Measurements from ENCODE around the gene TIAM2.
"Not testable (repeated sequence)": the region's sequence is repeated elsewhere in the genome, so short reads cannot be mapped to it uniquely, and the experiment has no call there.

Gene TIAM2

DNA sequence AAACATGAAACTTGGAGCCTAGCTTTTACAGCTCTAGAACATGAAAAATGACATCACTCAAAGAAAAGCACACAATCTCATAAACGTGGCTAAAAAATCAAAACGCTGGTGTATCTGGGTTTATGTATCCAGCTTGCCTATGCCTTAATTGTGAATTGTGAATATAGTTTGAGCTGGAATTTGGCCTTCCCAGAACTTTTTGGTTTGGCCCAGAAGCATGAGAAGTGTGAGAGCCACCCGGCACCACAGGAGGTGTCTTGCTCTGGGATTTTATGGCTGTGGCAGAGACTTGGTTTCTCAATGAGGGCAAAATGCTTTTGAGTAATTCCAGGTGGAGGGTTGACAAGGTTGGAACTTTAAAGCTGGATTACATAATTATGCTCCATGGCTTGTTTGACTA is 69.2 kb downstream of the TIAM2 start:
- DNase-seq, result no peak

DNA sequence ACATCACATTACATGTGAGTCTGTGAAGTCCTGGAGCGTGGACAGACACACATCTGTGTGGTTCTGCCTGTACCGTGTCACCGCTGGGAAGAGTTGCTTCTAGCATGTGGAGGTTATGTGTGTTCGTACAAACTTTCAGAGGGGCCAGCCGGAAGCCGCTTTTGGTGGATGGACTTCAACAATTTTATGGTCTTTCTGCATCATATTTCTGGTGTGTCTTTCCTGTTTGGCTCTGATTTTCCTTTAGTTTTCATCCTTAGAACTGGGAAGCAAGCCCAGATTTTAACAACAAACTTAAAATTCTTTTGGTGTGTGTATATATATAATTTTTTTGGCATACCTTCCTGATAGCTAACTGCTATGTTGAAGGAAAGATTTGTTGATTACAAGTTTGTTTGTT is 71.2 kb downstream of the TIAM2 start:
- DNase-seq, result peak; percentile 80

DNA sequence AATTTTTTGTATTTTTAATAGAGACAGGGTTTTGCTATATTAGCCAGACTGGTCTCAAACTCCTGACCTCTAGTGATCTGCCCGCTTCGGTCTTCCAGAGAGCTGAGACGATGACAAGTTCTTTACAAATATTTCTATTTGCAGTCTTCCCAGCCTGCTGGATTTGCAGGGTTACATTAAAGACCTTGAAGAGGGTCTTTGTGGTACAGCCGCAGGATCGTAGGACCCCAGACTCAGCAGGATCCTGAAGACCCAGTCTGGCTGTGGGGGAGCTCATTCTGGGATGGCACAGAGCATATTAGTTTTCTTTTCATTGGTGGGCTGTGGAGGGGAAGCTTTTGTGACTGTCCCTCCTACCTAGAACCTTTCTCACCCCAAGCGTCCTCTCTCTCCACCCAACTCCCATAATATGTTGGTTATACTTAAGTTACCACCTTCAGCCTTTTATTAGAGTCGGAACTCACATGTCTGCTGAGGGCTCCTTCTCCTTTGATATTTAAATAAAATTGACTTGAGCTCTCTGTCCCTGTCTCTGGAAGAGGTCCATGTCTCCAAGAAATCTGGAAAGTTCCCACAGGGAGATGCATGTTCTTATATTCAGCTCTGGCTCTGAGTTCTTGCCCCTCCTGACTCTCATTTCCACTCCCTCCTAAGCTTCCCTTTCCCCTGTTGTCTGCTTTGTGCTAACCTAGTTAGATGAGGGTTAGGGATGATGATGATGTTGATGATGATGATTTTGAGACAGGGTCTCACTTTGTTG is 72.0 kb downstream of the TIAM2 start:
- DNase-seq, result no peak

DNA sequence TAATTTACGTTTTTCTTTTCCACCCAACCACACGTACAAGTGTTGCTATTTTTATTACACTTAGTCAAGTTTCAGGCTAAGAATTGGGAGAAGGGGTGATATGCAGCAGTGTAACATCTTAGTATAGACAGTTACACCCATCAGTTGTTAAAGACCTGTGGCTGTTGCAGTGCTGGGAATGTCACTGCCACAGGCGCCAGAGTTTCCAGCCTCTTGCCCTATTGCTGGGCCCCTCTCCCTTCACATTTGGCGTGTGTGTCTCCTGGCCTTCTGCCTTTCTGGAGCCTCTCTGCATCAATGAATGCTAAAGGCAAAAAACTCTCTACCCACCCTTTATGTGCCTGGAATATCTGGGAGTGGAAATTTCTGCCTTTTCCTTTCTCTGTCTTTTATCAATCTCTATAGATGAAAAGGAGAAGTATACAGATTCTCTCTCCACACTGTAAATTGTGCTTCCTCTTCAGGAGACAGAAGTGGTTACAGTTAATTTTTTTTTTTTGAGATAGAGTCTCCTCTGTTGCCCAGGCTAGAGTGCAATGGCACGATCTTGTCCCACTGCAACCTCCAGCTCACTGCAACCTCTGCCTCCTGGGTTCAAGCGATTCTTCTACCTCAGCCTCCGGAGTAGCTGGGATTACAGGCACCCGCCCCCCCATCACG is 73.0 kb downstream of the TIAM2 start:
- DNase-seq, result peak; percentile 87

DNA sequence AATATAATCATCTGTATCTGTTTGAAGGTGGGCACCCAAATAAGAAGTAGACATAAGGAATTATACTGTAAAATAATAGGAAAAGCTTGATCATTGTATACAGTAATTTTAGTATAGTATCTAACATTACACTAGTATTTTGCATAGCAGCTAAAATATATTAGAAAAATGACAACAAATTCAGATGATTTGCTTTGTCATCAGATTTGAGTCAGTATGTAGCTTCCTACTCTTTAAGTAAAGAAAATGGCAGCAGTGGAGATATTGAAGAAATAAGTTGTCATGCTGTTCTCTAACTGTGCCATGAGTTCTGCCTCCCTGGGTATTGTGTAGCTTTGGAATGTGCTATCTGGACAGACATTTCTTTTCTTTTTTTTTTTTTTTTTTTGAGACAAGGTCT is 74.4 kb downstream of the TIAM2 start:
- no peak for DNase-seq

DNA sequence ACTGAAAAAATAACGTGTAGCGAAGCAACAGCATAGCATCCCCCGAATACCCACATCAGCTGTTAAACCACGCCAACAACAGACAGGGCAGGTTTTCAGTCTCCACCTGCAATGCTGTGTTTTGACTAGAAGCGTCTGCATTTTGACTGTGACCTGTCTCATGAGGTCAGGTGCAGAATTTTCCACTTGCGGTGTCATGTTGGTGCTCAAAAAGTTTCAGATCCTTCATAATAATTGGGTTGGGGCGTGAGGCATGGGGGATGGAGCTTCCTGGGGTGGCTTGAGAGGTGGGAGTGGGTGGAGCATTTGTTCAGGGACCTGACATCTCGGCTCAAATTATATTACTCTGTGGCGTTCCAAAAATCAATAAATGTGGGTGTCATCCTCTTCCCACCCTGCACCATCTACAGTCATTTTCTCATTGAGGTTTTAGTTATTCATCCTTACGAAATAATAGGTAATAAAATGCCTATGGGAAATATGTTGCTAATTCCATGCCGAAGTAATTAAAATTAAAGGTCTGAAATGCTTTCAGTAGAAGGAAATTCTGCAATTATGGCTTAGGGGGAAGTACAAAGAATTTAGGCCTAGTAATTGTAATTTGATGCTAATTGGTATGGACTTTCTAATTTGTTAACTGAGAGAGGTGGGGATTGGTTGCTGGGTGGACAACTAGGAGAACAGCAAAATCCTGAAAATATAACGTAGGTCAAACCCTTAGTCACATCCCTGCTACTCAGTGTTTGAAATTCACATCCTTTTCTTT is 81.0 kb downstream of the TIAM2 start:
- no peak for DNase-seq

DNA sequence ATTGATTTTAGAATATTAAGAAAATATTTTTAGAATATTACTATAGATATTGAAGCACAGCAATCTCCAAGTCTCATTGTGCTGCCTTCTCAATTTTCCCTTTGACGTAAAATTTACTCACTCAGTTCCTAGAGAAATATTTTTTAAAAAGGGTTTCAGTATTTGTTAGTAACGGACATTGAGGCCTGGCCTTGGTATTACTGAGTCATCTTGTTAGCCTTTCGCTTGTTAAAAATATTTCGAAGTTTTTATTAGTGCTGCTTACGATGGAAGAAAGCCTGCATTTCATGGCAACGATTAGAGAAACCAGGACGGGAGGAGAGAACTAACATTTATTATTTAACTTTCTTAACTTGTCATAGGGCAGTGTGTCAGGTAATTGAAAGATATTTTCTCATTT is 82.2 kb downstream of the TIAM2 start:
- no peak for DNase-seq

DNA sequence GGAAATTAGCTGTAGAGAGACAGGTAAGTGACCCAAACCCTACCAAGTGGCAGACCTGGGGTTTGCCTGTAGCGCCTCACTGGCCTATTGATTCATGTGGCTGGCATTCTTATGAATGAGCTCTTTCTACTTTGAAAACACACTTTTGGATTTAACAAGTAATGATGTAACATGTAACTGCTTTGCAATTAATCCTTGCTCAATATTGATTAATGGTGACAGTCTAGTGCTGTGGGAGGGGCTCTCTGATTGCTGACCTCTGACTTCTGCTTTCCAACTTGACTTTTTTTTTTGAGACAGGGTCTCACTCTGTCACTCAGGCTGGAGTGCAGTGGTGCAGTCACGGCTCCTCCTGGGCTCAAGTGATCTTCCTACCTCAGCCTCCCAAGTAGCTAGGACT is 82.7 kb downstream of the TIAM2 start:
- no peak for DNase-seq

DNA sequence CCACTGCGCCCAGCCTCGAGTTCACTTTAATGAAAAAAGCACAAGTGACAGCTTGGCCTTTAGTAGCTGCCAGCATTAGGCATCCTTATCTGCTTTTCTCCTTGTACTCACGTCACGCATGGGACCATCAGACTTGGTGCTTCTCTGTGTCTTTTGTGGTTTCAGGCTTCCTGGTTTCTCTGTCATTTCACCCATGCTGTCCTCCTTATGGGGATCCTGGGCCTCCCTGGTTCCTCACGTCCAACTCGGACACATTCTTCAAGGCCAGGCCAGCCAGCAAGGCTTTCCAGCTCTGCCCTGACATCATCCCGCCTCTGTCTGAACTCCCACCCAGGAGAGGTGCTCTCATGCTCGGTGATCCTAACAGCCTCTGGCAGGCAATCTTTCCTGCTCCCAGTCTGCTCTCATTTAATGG is 83.2 kb downstream of the TIAM2 start:
- peak; percentile 59 for DNase-seq

DNA sequence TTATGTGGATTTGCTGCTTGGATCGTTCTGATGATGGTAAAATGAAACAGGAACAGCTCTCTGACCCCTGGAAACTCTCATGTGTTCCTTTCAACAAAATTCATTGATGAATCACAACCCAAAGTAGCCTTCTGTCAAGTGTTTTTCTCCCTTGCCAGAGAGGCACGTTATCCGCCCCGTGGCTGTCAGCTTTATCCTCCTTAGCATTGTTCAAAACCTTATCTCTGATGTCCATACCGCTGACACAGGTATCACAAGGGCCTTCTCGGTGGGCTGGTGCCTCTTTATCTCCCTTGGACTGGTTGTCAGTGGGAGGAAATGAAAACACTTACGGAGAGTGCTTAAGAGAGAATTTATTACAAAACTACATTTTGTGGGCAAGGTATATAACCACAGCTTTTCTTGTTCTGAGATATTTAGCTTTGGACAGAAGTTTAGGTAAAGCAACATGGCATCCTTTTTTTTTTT is 84.9 kb downstream of the TIAM2 start:
- no peak for DNase-seq

DNA sequence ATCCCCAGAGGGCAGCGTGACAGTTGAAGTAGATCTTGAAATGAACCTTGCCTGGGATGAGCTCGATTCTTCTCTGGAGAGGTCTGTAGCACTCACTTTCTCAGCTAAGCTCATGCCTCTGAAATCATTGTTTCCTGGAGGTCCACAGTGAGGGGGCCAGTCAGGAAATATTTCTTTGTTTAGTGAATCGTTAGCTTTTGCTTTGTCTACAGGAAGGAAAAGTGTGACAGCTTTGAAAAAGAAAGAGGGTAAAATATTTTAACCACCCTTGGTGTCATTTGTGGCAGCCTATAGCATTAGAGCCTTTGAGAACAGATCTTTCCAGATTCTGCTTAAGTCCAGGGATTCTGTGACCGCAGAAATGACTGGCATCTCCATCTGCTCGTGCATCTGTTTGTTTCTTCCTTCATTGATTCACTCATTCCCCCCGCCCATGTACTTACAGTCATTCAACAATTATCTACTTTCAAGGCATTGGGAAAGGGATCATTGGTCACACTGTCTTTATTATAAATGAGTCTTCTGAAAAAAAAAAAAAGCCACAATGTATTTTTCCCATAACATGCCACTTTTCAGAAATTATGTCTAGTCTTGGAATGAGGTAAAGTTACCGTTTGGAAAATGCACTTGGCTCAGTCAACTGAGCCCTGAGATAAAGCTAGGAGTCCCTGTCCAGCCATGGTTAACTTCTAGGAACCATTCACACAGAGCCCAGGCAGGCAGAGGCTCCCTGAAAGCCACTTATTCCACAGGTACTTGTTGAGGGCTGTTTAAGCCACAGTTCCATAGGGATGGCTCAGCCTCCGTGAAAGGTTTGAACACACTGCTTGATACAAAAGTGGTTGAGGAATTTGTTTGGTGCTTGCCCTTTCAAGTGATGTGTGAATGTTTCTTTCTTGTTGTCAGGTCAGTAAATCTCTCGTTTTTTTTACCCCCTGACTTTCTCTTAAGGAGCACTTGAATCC is 86.0 kb downstream of the TIAM2 start:
- no peak for DNase-seq

DNA sequence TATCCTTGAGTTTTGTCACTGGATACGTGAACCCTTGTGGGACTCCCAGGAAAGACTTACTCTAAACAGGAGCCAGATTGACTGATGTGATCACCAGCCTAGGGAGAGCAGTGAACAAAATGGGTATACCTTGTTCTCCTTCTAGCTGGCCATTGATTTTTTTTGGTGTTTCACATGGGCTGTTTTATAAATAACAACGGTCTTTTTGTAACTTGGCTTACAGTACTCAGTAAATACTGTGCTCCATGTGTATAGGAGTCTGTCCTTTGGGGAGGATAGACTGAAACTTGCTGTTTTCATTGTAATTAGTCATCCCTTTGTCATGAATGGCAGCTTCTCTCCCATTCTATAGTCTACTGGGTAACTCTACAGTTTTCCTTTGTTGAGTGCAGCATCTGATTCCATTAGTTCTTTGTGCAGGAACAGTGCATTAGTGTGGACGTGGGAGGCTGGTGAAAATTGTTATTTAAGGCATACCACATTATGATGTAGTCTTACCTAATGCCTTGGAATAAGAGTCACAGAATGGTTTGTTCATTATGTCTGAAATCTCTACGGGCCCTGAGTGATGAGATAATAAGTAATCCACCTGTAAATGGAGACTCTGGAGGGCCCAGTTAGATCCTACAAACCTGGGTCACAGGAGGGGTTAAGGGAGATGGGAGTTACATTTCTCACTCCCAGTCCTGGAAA is 89.5 kb downstream of the TIAM2 start:
- DNase-seq, result no peak

DNA sequence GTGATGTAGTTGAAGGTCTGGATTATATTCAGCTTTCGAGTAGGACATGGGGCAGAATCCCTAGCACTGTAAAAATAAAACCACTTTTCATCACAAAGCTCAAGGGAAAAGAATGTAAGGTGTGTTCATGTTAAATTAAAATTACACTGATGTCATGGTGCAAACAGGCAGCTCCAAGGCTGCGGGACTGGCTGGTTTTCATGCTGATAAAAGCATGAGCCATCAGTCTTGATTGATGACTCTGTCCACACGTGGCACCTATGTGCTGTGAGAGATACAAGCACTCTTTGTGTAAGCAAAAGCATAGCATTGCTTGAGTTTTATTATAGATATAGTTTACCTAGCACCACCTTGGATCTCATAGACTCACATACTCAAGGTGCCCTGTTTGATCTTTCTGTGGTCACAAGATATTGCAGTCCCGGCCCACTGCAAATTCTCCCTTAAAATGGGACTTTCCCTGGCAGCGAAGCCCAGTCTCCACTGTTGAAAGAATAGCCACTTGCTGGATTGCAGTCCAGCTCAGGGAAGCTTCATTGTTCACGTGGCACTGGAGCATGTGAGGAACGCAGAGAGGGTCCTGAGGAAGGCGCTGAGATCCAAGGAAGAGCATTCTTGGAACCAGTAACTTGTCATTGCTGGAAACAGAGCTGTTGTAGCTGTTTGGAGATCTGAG is 90.6 kb downstream of the TIAM2 start:
- DNase-seq, result no peak

DNA sequence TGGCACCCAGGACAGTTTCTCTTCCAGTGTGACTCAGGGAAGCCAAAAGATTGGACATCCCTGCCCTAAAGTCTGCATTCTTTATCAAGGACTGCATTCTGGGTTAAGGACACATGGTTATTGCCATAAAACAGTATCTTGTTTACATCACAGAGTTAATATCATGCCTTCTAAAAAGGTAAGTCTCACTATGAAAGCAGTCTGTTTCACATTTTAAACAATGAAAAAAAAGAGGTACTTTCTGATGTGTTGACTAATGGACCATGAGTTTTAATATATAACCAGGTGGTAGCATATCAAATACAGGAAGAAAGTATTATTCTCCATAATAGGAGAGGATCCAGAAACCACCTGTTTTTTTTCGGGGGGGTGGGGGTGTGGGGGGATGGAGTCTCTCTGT is 93.7 kb downstream of the TIAM2 start:
- DNase-seq, result no peak

DNA sequence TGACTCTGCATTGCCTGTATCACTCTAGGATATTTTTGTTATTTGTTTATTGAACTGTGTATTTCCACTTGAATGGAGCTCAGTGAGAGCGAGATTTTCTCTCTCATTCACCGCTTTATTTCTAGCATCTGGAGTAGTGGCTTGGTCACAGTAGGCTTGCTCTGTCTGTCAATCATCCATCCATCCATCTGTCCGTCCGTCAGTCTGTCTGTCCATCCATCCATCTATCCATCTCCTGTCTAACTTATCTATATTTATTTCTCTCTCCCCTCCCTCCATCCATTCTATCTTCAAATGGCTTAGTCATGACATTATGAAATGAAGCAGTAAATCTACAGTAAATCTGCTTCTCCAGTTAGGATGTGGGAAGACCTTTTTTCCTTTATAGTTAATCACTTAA is 94.6 kb downstream of the TIAM2 start:
- DNase-seq, result no peak

DNA sequence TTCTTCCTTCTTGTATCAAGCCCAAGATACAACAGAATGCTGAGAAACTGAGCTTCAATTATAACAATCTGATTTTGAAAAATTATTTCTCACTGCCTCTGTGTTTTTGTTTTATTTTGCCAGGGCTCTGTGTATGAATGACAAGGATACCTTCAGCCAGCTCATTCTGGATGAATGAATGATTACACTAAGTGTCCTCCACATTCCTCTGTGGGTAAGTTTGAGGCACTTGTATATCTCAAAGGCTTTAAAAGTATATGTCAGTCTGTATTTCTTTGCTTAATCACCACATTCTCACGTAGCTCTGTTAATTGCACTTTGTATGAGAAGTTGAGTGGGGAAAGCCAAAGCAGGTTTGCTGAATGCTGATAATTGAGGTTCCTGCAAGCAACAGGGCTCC is 95.1 kb downstream of the TIAM2 start:
- DNase-seq, result no peak

DNA sequence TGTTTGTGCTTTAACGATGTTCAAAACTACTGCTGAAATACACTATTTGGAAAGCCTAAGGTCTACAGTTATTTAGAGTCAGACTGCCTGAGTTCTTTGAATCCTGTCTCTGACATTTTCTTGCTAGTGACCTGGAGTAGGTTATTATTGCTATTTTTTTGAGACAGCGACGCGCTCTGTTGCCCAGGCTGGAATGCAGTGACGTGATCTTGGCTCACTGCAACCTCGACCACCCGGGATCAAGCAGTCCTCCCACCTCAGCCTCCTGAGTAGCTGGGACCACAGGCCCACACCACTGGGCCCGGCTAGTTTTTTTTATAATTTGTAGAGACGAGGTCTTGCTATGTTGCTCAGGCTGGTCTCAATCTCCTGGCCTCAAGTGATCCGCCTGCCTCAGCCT is 96.6 kb downstream of the TIAM2 start:
- no peak for DNase-seq

DNA sequence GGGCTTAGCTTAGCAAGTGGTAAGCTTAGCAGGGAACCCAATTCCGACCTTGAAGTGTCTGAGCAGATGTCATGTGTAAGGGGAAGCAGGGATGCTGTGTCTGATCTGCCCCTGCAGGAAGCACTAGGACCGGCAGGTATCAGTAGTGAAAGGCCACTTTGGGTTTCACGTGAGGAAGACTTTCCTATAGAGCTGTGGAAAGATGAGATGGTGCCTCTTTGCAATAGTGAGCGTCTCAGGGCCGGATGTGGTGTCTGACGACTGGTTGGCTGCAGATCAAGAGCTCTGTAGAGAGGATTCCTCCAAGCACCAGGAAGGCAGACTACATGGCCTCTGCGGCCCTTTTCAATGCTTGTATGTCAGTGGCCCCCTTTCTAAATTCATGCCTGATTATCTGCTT is 98.3 kb downstream of the TIAM2 start:
- DNase-seq, result no peak

DNA sequence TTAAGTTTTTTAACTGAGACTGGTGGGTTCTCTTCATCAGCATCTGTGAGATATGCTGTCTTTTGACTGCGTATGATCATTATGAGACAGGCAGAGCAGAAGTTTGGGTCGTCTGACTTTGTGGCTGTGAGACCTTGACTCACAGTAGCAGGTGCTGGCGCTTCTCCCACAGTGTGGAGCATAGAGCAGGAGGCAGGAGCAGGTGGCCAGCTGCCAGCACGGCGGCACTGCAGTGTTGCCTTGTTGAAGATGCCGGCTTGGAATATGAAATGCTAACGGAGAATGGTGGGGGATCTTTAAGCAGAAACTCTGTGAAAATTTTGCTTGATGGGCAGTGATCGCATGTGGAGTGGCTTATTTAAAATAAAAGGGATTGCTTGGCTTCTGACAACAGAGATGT is 105.0 kb downstream of the TIAM2 start:
- peak; percentile 63 for DNase-seq

DNA sequence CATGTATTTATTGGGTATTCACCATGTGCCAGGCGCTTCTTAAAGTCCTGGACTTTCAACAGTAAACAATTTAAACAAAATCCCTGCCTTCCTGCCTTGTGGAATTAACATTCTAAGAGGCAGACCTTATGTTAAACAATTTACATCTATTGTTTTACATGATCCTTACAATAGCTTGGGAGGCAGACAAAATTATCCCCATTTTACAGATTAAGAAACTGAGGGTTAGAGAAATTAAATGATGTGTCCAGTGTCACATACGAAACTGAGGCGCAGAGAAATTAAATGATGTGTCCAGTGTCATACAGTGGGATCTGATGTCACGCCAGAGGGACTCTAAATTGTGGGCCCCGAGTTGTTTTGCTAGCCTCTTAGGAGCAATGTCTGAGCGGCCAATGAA is 105.5 kb downstream of the TIAM2 start:
- DNase-seq, result no peak

DNA sequence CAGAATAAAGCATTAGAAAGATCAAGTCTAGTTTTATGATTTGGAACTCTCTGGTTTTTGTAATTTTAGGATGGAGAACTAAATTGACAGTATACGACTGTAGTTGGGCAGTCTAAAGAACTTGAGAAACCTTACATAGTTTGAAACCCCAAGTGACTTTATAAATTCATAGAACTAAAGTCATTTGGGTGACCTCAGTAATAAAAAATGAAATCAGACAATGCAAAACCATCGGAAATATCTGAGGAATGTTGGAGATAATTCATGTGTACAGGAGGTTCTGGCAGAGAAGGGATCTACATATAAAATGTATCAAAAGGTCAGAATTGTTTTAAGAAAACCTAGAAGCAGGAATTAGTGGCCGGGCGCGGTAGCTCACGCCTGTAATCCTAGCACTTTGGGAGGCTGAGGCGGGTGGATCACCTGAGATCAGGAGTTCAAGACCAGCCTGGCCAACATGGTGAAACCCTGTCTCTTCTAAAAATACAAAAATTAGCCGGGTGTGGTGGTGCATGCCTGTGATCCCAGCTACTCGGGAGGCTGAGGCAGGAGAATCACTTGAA is 108.0 kb downstream of the TIAM2 start:
- DNase-seq, result not testable (repeated sequence)
